Stimulated activated CD4-positive, alpha-beta T cell treated with anti-CD3 and anti-CD28 coated beads, Interleukin-12 subunit alpha, Interleukin-12 subunit beta, amount 100 ng/mL, for 48 hours (primary cell): ENCODE data around the gene KRTAP1-3.
"Not testable (repeated sequence)": the region's sequence is repeated elsewhere in the genome, so short reads cannot be mapped to it uniquely, and the experiment has no call there.

Experiments used
- DNase-seq, 3 donors: peaks; one replicate each; pipeline ENCODE4 v3.0.0-alpha.2; 2020; ENCODE audit warnings: low read depth in 2 of 3, low spot score in 1 of 3

KRTAP1-3 gene

GRCh38 chr17:41034346-41034935 lies at the start of gene KRTAP1-3:
TSS of gene KRTAP1-3 (minus strand) at chr17:41034874. CDS start at chr17:41034821, 53 bp downstream.
- not testable (repeated sequence) for DNase-seq

DNA sequence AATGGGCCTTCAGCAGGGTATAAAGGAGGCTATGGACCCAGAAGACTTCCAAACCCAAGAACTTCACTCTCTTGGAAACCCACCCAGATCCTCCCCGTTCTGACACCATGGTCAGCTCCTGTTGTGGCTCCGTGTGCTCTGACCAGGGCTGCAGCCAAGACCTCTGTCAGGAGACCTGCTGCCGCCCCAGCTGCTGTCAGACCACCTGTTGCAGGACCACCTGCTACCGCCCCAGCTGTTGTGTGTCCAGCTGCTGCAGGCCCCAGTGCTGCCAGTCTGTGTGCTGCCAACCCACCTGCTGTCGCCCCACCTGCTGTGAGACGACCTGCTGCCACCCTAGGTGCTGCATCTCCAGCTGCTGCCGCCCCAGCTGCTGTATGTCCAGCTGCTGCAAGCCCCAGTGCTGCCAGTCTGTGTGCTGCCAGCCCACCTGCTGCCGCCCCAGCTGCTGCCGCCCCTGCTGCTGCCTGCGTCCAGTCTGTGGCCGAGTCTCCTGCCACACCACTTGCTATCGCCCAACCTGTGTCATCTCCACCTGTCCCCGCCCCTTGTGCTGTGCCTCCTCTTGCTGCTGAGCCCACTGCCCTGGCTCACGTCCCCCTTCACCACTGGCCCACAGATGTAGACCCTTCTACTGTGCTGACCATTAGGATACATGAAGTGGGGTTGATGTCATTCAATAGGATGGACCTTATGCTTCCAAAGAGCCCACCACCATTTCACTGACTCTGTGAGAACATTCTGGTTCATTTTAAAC lies 49.6 kb upstream of the KRTAP1-3 start, which contains the start of gene KRTAP4-7:
KRTAP4-7 (plus strand) TSS at position 51 of the 757 bp plus-strand sequence; CDS start at position 108, 57 bp downstream.
- not testable (repeated sequence) for DNase-seq

DNA sequence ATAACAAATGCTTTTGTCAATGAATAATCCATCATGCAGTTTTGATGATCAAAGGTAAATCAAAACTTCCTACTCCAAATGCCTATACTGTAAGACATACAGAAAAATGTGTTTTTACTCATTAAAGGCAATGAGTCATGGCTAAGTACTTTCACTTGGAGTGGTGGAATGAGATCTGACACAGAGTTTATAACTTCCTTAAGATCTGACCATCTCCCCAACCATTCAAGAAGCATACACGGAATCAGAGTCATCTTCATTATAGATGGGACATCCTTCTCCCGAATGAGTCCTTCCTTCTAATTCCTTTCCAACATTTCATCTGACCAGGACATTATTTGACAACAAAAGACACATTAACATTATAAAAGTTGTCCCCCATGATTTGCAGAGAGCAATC lies 48.8 kb upstream of the KRTAP1-3 start:
- not testable (repeated sequence) for DNase-seq

GRCh38 chr17:41082626-41083025 lies 48.0 kb upstream of the KRTAP1-3 start:
- no peak for DNase-seq

DNA sequence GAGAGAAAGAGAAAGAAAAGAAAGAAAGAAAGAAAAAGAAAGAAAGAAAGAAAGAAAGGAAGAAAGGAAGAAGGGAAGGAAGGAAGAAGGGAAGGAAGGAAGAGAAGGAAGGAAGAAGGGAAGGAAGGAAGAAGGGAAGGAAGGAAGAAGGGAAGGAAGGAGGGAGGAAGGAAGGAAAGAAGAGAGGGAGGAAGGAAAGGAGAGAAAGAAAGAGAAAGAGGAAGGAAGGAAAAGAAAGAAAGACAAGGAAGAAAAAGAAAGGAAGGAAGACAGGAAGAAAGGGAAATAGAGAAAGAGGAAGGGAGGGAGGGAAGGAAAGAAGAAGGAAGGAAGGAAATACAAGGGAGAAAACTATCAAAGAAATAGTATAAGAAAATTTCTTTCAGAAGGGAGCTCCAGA lies 42.1 kb upstream of the KRTAP1-3 start:
- DNase-seq, result no peak

DNA sequence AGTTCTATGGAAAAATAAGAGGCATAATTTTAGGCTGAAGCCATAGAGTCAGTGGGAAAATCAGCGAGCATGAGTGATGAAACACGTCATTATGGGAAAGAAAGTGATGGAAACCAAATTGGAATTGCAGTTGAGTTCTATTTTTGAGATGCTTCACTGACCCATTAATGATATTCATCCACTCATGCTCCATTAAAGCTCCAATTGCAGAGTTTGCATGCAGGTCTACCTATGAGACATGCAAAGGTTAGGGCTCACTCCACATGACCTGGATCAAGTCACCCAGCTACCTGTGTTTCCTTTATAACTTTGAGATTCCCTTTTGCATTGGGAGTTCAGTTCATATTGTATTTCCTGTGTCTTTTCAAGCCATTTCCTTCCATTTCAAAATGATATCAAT lies 39.0 kb upstream of the KRTAP1-3 start:
- no peak for DNase-seq

DNA sequence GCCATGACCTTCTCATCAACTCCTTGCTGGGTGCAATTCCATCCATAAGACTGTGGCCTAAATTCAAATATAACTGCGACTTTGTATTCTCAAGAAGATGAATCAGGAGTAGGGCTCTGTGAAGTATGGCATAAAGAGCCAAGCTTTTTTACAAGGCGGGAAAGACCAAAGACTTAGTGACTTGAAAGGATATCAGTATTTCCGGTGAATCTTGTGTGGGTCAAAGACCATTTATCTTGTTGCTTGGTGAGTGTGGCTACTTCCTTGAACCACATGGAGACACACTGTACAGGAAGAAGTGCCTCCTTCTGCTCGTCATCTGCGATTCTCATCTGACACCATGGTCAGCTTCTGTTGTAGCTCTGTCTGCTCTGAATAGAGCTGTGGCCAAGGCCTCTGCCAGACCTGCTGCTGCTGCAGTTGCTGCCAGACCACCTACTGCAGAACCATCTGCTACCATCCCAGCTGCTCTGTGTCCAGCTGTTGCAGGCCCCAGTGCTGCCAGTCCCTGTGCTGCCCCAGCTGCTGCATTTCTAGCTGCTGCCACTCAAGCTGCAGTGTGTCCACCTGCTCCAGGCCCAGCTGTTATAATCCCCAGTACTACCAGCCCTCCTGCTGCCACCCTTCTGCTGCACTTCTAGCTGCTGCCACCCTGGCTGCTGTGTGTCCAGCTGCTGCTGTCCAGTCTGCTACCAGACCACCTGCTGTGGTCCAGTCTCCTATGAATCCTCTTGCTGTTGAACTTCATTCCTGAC lies 37.1 kb upstream of the KRTAP1-3 start:
- DNase-seq, result no peak

- DNase-seq, result no peak
These were observed 34.4 kb upstream of the KRTAP1-3 start for GRCh38 chr17:41069031-41069430.

DNA sequence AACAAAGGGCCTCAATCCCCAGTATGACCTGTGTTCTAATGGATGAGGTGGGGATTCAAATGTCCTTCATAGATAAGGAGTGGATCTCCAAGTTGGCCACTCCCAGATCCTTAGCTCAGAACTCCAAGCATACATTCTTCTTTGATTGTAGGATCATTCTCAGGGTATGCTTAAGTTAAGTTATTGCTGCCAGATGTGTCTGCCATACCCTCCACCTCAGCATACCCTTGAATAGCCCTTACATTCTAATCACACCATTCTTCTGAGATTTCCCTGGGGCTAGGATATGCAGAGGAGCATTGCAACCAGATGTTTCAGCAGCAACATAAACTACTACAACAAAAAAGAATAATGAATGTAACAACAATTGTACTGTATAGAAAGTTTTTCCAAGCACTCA lies 32.6 kb upstream of the KRTAP1-3 start:
- no peak for DNase-seq

DNA sequence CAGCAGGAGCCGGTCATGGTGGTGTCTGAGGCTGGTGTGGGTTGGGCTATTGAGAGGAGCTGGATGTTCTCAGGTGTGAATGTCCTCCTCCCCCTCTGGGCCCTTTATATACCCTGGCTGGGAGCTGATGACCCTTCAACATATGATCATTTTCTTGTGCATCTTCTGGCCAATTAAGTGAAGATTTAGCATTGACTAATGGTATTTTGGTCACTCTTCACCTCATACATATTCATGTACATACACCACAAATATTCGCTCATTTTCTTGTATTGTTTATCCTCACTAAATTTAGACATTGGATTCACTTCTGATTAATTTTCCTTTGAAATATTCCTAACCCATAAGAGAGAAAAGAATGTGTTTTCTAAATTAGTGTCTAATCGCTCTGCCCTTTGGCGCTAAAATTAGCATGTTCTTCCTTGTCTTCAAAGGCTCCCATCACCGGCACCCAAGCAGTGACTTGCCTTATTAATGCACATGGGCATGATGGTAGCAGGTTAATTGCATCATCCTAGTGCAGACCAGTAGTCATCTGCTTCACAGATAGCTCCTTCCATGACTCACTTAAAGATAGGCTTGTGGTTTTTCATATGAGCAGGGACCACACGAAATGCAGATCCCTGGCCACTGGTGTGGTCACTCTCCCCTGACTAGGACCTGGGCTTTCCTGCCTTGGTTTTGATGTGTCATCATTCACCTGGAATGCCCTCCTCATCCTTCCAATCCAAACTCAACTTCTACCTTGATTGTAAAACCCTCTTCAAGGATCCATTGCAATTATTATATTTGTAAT lies 31.4 kb upstream of the KRTAP1-3 start, which contains the start of gene KRTAP2-4:
KRTAP2-4 (minus strand) TSS at position 51 of the 796 bp plus-strand sequence; CDS start at position 17, 34 bp downstream.
- DNase-seq, result no peak

- DNase-seq, result not testable (repeated sequence)
These were observed 30.5 kb upstream of the KRTAP1-3 start for GRCh38 chr17:41065016-41065689.

DNA sequence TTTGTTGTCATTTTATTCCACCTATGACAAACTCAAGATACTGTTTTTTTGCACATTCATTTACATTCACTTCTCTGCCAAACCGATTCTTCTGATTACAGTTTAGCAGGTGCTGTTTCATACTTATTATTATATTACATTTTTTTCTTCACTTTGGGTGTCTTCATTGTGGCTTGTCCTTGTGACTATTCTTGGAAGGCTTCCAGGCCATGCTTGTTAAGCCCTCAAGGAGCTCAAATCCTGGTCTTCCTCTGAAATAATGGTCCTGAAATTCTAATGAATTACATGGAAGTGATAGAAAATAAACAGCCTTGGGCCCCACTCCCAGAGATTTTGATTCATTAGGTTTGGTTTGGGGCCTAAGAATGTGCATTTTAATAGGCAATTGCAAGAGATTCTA lies 29.6 kb upstream of the KRTAP1-3 start:
- DNase-seq, result no peak

- no peak for DNase-seq
These were observed 28.8 kb upstream of the KRTAP1-3 start for GRCh38 chr17:41063449-41063848.

DNA sequence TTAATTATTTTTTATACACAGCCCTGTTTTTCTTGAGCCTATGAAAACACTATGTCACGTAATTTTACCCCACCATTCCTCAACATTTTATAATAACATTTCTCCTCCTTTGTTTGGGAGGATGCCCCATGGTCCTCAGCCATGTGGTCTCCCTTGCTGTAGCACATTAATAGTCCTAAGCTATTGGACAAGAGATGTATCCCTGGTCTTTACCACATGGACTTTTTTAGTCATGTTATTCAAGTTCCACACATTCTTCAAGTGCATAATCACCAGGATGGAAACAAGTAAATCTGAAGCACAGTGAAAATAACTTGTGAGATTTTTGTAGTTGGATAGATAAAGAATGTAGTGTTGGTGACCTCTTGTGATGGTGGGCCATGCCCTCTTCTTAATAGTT lies 27.3 kb upstream of the KRTAP1-3 start:
- no peak for DNase-seq

GRCh38 chr17:41060052-41060604 lies 25.5 kb upstream of the KRTAP1-3 start, which contains the start of gene KRTAP2-3:
TSS of gene KRTAP2-3 (minus strand) at chr17:41060114. CDS start at chr17:41060050, 64 bp downstream.
- no peak for DNase-seq

- not testable (repeated sequence) for DNase-seq
These were observed 24.8 kb upstream of the KRTAP1-3 start for GRCh38 chr17:41059276-41060051.

- no peak for DNase-seq
These were observed 24.1 kb upstream of the KRTAP1-3 start for GRCh38 chr17:41058741-41059140.

GRCh38 chr17:41057547-41057946 lies 22.9 kb upstream of the KRTAP1-3 start:
- DNase-seq, result no peak

GRCh38 chr17:41055130-41055529 lies 20.5 kb upstream of the KRTAP1-3 start, which contains the start of gene KRTAP2-2:
TSS of gene KRTAP2-2 (minus strand) at chr17:41055230. CDS start at chr17:41055211, 19 bp downstream.
- not testable (repeated sequence) for DNase-seq
